GM12878 (cell line): ENCODE measurements around the gene GGNBP2. TPM values are rescaled to one million over a fixed set of nuclear protein-coding genes. Genes with fewer than 3 reads are reported as not detected.

Experiments used
- ATAC-seq: fragments of 200-7000 bp; cut with Tn5 transposase; 3 replicates; pipeline ENCODE4 v1.9.1; 2020; ENCODE audit warnings: mild to moderate bottlenecking, moderate library complexity
- BruUV-seq: library from RNA; stranded (reverse); fragments of 400-500 nt; replicated peaks from 2 replicates; lab custom pipeline; 2021; lab: Mats Ljungman, UMichigan
- CTCF ChIA-PET: fragments of 300-600 bp; sonication (Branson Sonifier 250); formaldehyde crosslinking; extraction: SDS; loops from one replicate; lab custom pipeline; 2021; ENCODE audit warnings: inconsistent platforms; lab: Yijun Ruan, JAX
- POLR2A ChIA-PET: fragments of 350-600 bp; formaldehyde crosslinking; extraction: SDS; loops from one replicate; lab custom pipeline; 2021; ENCODE audit warnings: inconsistent platforms; lab: Charles Lee
- RAD21 ChIA-PET: fragments of 300-600 bp; sonication (Branson Sonifier 250); formaldehyde crosslinking; loops from one replicate; lab custom pipeline; 2023; ENCODE audit warnings: antibody characterized with exemption; ENCODE audit not compliant: unreplicated experiment; lab: Charles Lee
- SMC1A ChIA-PET: fragments of 300-600 bp; sonication (Branson Sonifier 250); formaldehyde crosslinking; loops from one replicate; lab custom pipeline; 2023; ENCODE audit not compliant: unreplicated experiment, uncharacterized antibody; lab: Charles Lee
- DNase-seq: peaks from one replicate; pipeline ENCODE4 v3.0.0-alpha.2; 2011; ENCODE audit warnings: low read depth, low spot score
- FAIRE-seq: peaks from 3 replicates; lab custom pipeline; 2011; peaks lifted over from hg19 to GRCh38; lab: Jason Lieb, UNC
- H2AFZ ChIP-seq: 2 replicates; pipeline ENCODE4 v1.6.0; 2011; ENCODE audit warnings: low read depth, low read length, control low read depth; ENCODE audit not compliant: control insufficient read depth
- H3K27ac ChIP-seq: 2 replicates; pipeline ENCODE4 v1.5.1; 2011; ENCODE audit warnings: control low read depth; ENCODE audit not compliant: control insufficient read depth, insufficient read depth
- H3K27me3 ChIP-seq, 2 experiments: replicated peaks in 1 of 2; 2 replicates each; pipeline versions ENCODE4 v1.6.0 to v1.6.1; 2011; ENCODE audit warnings: low read length in 1 of 2; ENCODE audit not compliant: control insufficient read depth in 2 of 2, insufficient read depth in 2 of 2
- H3K36me3 ChIP-seq, 2 experiments: 2 replicates each; pipeline ENCODE4 v1.5.1; 2011; ENCODE audit warnings: low read length in 1 of 2; ENCODE audit not compliant: control insufficient read depth in 2 of 2, insufficient read depth in 2 of 2
- H3K4me1 ChIP-seq: 2 replicates; pipeline ENCODE4 v1.6.1; 2011; ENCODE audit warnings: mild to moderate bottlenecking, low read length, moderate library complexity, mixed read lengths; ENCODE audit not compliant: control insufficient read depth, insufficient read depth
- H3K4me2 ChIP-seq: 2 replicates; pipeline ENCODE4 v1.6.0; 2011; ENCODE audit warnings: control low read depth; ENCODE audit not compliant: control insufficient read depth, insufficient read depth
- H3K4me3 ChIP-seq: fragments of 200-600 bp; sonication (generic); 2 replicates; pipeline ENCODE4 v1.5.1; 2016
- H3K79me2 ChIP-seq: 2 replicates; pipeline ENCODE4 v1.6.0; 2011; ENCODE audit warnings: low read length; ENCODE audit not compliant: control insufficient read depth, insufficient read depth
- H3K9ac ChIP-seq: 2 replicates; pipeline ENCODE4 v1.8.0; 2011; ENCODE audit warnings: low read length, control low read depth, mixed read lengths; ENCODE audit not compliant: control insufficient read depth, insufficient read depth
- H3K9me3 ChIP-seq: replicated peaks from 3 replicates; pipeline ENCODE4 v1.5.1; 2011; ENCODE audit warnings: mild to moderate bottlenecking, low read length; ENCODE audit not compliant: control insufficient read depth, insufficient read depth
- H4K20me1 ChIP-seq: 2 replicates; pipeline ENCODE4 v1.6.0; 2011; ENCODE audit not compliant: control insufficient read depth, insufficient read depth
- BMI1 ChIP-seq: fragments of 450-650 bp; IDR thresholded peaks from 2 replicates; pipeline ENCODE4 v1.6.1; 2016; ENCODE audit warnings: mild to moderate bottlenecking, moderate library complexity, borderline replicate concordance
- CBFB ChIP-seq: IDR thresholded peaks from 2 replicates; pipeline ENCODE4 v1.6.1; 2016; ENCODE audit warnings: antibody characterized with exemption, low read depth
- GATAD2B ChIP-seq: fragments of 450-650 bp; conservative IDR thresholded peaks from 2 replicates; pipeline ENCODE4 v1.6.1; 2017; ENCODE audit warnings: low read depth, mild to moderate bottlenecking, moderate library complexity
- HDGF ChIP-seq: fragments of 450-650 bp; IDR thresholded peaks from 2 replicates; pipeline ENCODE4 v1.6.1; 2016; ENCODE audit warnings: antibody characterized with exemption
- IKZF1 ChIP-seq: fragments of 450-650 bp; conservative IDR thresholded peaks from 2 replicates; pipeline ENCODE4 v1.6.1; 2017; ENCODE audit warnings: antibody characterized with exemption, mild to moderate bottlenecking
- MEF2B ChIP-seq: fragments of 450-650 bp; IDR thresholded peaks from 2 replicates; pipeline ENCODE4 v1.6.1; 2018; ENCODE audit warnings: mild to moderate bottlenecking, moderate library complexity; ENCODE audit not compliant: partially characterized antibody, poor library complexity, severe bottlenecking
- MTA3 ChIP-seq: IDR thresholded peaks from 2 replicates; pipeline ENCODE4 v1.6.1; 2012; ENCODE audit warnings: low read length, inconsistent platforms, borderline replicate concordance
- MXI1 ChIP-seq: fragments of 150-350 bp; IDR thresholded peaks from 2 replicates; pipeline ENCODE4 v1.6.1; 2011; ENCODE audit warnings: low read depth, mild to moderate bottlenecking, inconsistent platforms, low read length, improper control_type of control experiment
- MYC ChIP-seq: IDR thresholded peaks from 2 replicates; pipeline ENCODE4 v1.6.1; 2011; ENCODE audit warnings: mild to moderate bottlenecking, low read length, moderate library complexity, inconsistent platforms; ENCODE audit not compliant: insufficient read depth, insufficient replicate concordance, insufficient read length, severe bottlenecking
- NBN ChIP-seq: fragments of 450-650 bp; IDR thresholded peaks from 2 replicates; pipeline ENCODE4 v1.6.1; 2016
- NFIC ChIP-seq: IDR thresholded peaks from 2 replicates; pipeline ENCODE4 v1.6.1; 2012; ENCODE audit warnings: low read depth, mild to moderate bottlenecking, inconsistent platforms, low read length, moderate library complexity
- PML ChIP-seq: IDR thresholded peaks from 2 replicates; pipeline ENCODE4 v1.6.1; 2012; ENCODE audit warnings: low read length, inconsistent platforms
- RAD21 ChIP-seq: IDR thresholded peaks from 2 replicates; pipeline ENCODE4 v1.6.1; 2011; ENCODE audit warnings: mild to moderate bottlenecking, low read depth, low read length, moderate library complexity; ENCODE audit not compliant: insufficient read depth
- RB1 ChIP-seq: fragments of 450-650 bp; formaldehyde crosslinking; IDR thresholded peaks from 2 replicates; pipeline ENCODE4 v1.6.1; 2017; ENCODE audit warnings: mild to moderate bottlenecking, borderline replicate concordance
- RCOR1 ChIP-seq: conservative IDR thresholded peaks from 2 replicates; pipeline ENCODE4 v1.6.1; 2012; ENCODE audit warnings: low read depth, low read length, improper control_type of control experiment
- SMC3 ChIP-seq: IDR thresholded peaks from 2 replicates; pipeline ENCODE4 v1.6.1; 2011; ENCODE audit warnings: low read length, improper control_type of control experiment, borderline replicate concordance
- TCF12 ChIP-seq: IDR thresholded peaks from 2 replicates; pipeline ENCODE4 v1.6.1; 2011; ENCODE audit warnings: low read depth, mild to moderate bottlenecking, low read length
- WRNIP1 ChIP-seq: IDR thresholded peaks from 2 replicates; pipeline ENCODE4 v1.6.1; 2011; ENCODE audit warnings: low read depth, low read length, improper control_type of control experiment, borderline replicate concordance
- ZNF207 ChIP-seq: fragments of 450-650 bp; IDR thresholded peaks from 2 replicates; pipeline ENCODE4 v1.6.1; 2014; ENCODE audit warnings: antibody characterized with exemption, mild to moderate bottlenecking, borderline replicate concordance
- ZNF384 ChIP-seq: IDR thresholded peaks from 2 replicates; pipeline ENCODE4 v1.6.1; 2012; ENCODE audit warnings: low read depth, mild to moderate bottlenecking, low read length, improper control_type of control experiment, borderline replicate concordance
- WGBS: methylation state at CpG from one replicate; pipeline ENCODE4 v1.1.6; 2016; ENCODE audit warnings: low lambda C conversion rate; ENCODE audit not compliant: insufficient replicate concordance, insufficient coverage; ENCODE audit errors: missing lambda C conversion rate; 5-methylcytosine and 5-hydroxymethylcytosine counted together
- in situ Hi-C: fragments of 300-500 bp; cut with MboI; formaldehyde crosslinking; loops from 9 replicates; pipeline ENCODE4 v1.14.3; 2018; ENCODE audit warnings: mixed read lengths
- intact Hi-C: fragments of 100-400 bp; cut with micrococcal nuclease; formaldehyde crosslinking; loops from one replicate; pipeline ENCODE4 v1.14.2; 2022; ENCODE audit not compliant: unreplicated experiment
- polyA plus RNA-seq, 11 experiments: library from polyadenylated mRNA; depleted of rRNA in 4 of 11; unstranded in 6 of 11; stranded (reverse) in 5 of 11; fragments of >200 nt; fragmentation: Nextera tagmentation in 4 of 11; fragmentation: Illumina TruSeq in 1 of 11; extraction: Ambion mirVana in 4 of 11; extraction: Trizol in 1 of 11; gene quantifications; 1 replicate in 1 of 11; 2 replicates in 10 of 11; pipeline versions ENCODE4 v1.2.1 to v1.2.3, GENCODE V29; 2011 to 2016; ENCODE audit warnings: inconsistent platforms in 2 of 11, missing spikeins in 2 of 11, low read depth in 1 of 11
- total RNA-seq, 4 experiments: library from RNA; depleted of rRNA in 3 of 4; stranded (reverse); fragments of >200 nt in 3 of 4; fragmentation: Illumina TruSeq in 1 of 4; extraction: Trizol in 1 of 4; gene quantifications; 2 replicates each; pipeline versions ENCODE4 v1.2.1 to v1.2.3, GENCODE V29; 2013 to 2021
- TF ChIP-seq, protein P1 (sequence below), 3 experiments: IDR thresholded peaks in 2 of 3; conservative IDR thresholded peaks in 1 of 3; 2 replicates each; pipeline ENCODE4 v1.5.1; 2011; ENCODE audit warnings: low read depth in 3 of 3, low read length in 3 of 3, mild to moderate bottlenecking in 3 of 3, control low read depth in 2 of 3, moderate library complexity in 2 of 3, inconsistent platforms in 1 of 3, mixed read lengths in 1 of 3; ENCODE audit not compliant: control insufficient read depth in 2 of 3, insufficient read depth in 1 of 3; ENCODE audit errors: extremely low read depth in 1 of 3

The GGNBP2 gene
- total and polyA plus RNA-seq, 10 of the 15 experiments (the other 5 are each of a cell fraction or from before 2014, with no cell fraction given): 36.3 to 82.0 (median 50.0) TPM

DNA sequence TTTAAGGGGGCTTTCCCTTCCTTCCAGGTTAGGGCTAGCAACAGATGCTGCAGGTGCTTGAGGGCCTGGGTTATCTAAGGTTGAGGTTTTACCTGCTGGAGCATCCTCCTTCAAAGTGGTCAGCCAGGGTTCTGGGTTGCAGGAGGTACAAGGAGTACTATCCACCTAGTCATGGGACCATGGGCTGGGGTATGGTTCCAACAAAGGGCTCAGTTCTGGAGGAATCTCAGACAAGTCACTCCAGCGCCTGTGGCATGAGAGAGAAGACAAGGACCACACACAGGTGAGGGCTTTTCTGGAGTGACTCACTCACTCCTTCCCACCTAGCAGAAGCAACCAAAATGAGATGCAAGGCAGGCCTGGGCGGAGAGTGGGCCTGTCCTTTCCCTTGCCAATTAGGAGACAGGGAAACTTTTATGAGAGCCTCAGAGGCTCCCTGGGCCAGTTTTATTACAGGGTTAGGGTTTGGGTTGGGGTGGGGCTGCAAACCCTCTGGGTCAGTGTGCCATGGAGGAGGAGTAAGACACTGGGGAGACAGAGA, 12.2 kb upstream of the GGNBP2 start (continued):
- no peak for TF ChIP-seq RCOR1
- TF ChIP-seq MYC: no peak
- TF ChIP-seq BMI1: no peak
- TF ChIP-seq MXI1: no peak
- no peak for TF ChIP-seq RB1

DNA sequence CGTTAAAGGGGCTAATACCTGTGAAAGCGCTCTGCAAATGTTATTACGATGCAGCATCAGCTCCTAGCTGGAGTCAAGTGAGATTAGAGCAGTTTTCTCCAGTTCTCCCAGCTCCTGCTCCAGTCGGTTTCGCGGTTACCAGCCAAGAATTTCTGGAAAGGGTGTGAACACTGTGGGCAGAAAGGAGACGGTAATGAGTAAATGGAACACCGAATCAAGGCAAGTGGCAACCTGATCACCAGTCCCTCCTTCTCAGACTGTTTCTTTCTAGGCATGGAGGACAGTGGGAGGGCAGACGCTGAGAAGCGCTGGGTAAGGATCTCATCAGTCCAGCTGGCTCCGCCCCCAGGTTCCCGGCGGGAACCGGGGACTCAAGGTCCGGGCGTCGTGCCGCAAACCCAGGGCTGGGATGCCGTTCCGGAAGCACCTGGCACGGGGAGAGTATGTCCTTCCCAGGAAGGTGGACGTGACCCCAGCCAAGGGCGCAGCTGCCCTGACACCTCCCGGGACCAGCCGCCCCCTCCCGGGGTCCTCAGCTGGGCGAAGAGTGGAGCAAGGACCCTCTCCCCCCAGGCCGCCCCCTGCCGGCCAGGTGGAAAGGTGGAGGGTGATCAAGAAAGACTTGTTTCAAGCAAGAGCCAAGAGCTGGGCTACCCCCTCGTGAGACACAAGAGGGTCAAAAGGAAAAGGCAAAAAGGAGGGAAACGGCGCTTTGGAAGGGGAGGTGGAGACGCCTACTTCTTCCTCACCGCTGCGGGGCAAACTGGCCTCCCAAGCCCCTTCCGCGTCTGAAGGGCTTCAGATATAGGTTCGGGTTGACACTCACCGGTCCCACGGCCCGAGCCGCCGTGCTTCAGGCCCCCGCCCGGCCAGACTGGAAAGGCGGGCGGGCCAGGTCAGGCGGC, 10.5 kb upstream of the GGNBP2 start:
- no TSS peak for BruUV-seq
- ATAC-seq: peak; percentile 60
- FAIRE-seq: no peak
- Histone ChIP-seq H3K79me2 (peaks cover 29% of the 10 kb centered on the region), H3K9ac (peak overlapping the region; percentile 98), H3K27ac (peak overlapping the region; percentile 98), H3K4me3 (peak overlapping the region; percentile 81), H3K9me3 (no peaks in the 10 kb centered on the region), H3K4me1 (peaks cover 9% of the 10 kb centered on the region), H4K20me1 (no peaks in the 10 kb centered on the region), H3K36me3 (peaks cover 4 to 17% of the 10 kb centered on the region in 2 experiments), H2AFZ (peak overlapping the region; percentile 93), H3K27me3 (no peaks in the 10 kb centered on the region), H3K4me2 (peak overlapping the region; percentile 100)
- SMC1A ChIA-PET: interaction anchor here (0.9 to 1.4 kb wide), 3 partner anchors 12 to 565 kb away, joined by 3 to 5 read pairs (median 3); no protein-coding TSS in a partner anchor
- in situ Hi-C loops: no loop called here
- 9% methylated on average over 45 of the region's 48 CpGs for WGBS
- peak; percentile 24 for DNase-seq
- POLR2A ChIA-PET: interaction anchor here (0.7 to 3.2 kb wide), 9 partner anchors 9 to 68 kb away, joined by 3 to 18 read pairs (median 3); partner anchors contain the start of gene MRM1
- RAD21 ChIA-PET: interaction anchor here (0.6 to 3.0 kb wide), 6 partner anchors 10 to 586 kb away, joined by 3 to 28 read pairs (median 4); partner anchors contain the start of gene MRM1
- intact Hi-C loops: loop anchor here (2.0 kb wide), 1 partner anchor 47 kb away; the partner anchor contains the start of gene ZNHIT3
- CTCF ChIA-PET: interaction anchor here (0.6 to 4.0 kb wide), 23 partner anchors 8 to 721 kb away, joined by 3 to 15 read pairs (median 4); partner anchors contain the start of genes MRM1 and ZNHIT3
- TF ChIP-seq IKZF1 (peak; percentile 77), TCF12 (0 out of 2 replicates have a peak, but pooled peaks have one; percentile 4), NBN (no peak), CBFB (peak; percentile 26; the same call in 1 of the 2 replicates), MTA3 (0 out of 2 replicates have a peak, but pooled peaks have one; percentile 10), GATAD2B (peak; percentile 72; the same call in 1 of the 2 replicates), ZNF207 (peak; percentile 13), WRNIP1 (no peak), HDGF (0 out of 2 replicates have a peak, but pooled peaks have one; percentile 19), NFIC (no peak), MEF2B (no peak), RAD21 (peak; percentile 30; the same call in 1 of the 2 replicates), ZNF384 (no peak), SMC3 (0 out of 2 replicates have a peak, but pooled peaks have one; percentile 11), PML (peak; percentile 41; the same call in 1 of the 2 replicates)
- TF ChIP-seq, protein P1, sequence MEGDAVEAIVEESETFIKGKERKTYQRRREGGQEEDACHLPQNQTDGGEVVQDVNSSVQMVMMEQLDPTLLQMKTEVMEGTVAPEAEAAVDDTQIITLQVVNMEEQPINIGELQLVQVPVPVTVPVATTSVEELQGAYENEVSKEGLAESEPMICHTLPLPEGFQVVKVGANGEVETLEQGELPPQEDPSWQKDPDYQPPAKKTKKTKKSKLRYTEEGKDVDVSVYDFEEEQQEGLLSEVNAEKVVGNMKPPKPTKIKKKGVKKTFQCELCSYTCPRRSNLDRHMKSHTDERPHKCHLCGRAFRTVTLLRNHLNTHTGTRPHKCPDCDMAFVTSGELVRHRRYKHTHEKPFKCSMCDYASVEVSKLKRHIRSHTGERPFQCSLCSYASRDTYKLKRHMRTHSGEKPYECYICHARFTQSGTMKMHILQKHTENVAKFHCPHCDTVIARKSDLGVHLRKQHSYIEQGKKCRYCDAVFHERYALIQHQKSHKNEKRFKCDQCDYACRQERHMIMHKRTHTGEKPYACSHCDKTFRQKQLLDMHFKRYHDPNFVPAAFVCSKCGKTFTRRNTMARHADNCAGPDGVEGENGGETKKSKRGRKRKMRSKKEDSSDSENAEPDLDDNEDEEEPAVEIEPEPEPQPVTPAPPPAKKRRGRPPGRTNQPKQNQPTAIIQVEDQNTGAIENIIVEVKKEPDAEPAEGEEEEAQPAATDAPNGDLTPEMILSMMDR (IDR thresholded peaks at IDR 0.05 in 2 of 3, conservative IDR thresholded peaks at IDR 0.05 in 1 of 3; ENCODE audit: control insufficient read depth in 2 of 3, extremely low read depth in 1 of 3, insufficient read depth in 1 of 3, low read depth in 3 of 3, low read length in 3 of 3): peak; percentile 55 to 88 (median 80)
